Endothelial cell of umbilical vein (primary cell): ENCODE results near the gene MPIG6B. TPM values are rescaled to one million over a fixed set of nuclear protein-coding genes. Genes with fewer than 3 reads are reported as not detected.

Experiments
- BruUV-seq: library from RNA; stranded (reverse); fragments of 400-500 nt; replicated peaks from 2 replicates; lab custom pipeline; 2021; lab: Mats Ljungman, UMichigan
- CTCF ChIA-PET: fragments of 300-600, 350-600 bp; sonication (Branson Sonifier 250); formaldehyde crosslinking; loops from one replicate; lab custom pipeline; 2021; ENCODE audit warnings: antibody characterized with exemption, inconsistent platforms; lab: Charles Lee
- POLR2A ChIA-PET: fragments of 300-600, 350-600 bp; sonication (Branson Sonifier 250); formaldehyde crosslinking; loops from one replicate; lab custom pipeline; 2021; ENCODE audit warnings: antibody characterized with exemption, inconsistent platforms; lab: Charles Lee
- DNase-seq: peaks from one replicate; pipeline ENCODE4 v3.0.0-alpha.2; 2011; ENCODE audit warnings: low read depth, low spot score
- FAIRE-seq: peaks from 2 replicates; lab custom pipeline; 2011; peaks lifted over from hg19 to GRCh38; lab: Jason Lieb, UNC
- H2AFZ ChIP-seq: 2 replicates; pipeline ENCODE4 v1.6.0; 2012; ENCODE audit warnings: low read depth, low read length, control low read depth, inconsistent platforms
- H3K27ac ChIP-seq: 2 replicates; pipeline ENCODE4 v1.5.1; 2011; ENCODE audit warnings: low read depth, mild to moderate bottlenecking, control low read depth, low read length, moderate library complexity; ENCODE audit not compliant: insufficient read depth
- H3K27me3 ChIP-seq, 2 experiments: 2 replicates each; pipeline versions ENCODE4 v1.6.0 to v1.6.1; 2011; ENCODE audit warnings: low read length in 2 of 2, mixed read lengths in 1 of 2; ENCODE audit not compliant: control insufficient read depth in 2 of 2, insufficient read depth in 2 of 2
- H3K36me3 ChIP-seq, 2 experiments: 2 replicates in 1 of 2; 3 replicates in 1 of 2; pipeline ENCODE4 v1.5.1; 2011; ENCODE audit warnings: low read length in 2 of 2, mild to moderate bottlenecking in 1 of 2, moderate library complexity in 1 of 2; ENCODE audit not compliant: control insufficient read depth in 2 of 2, insufficient read depth in 2 of 2; ENCODE audit errors: extremely low read depth in 1 of 2
- H3K4me1 ChIP-seq: 3 replicates; pipeline ENCODE4 v1.5.1; 2011; ENCODE audit warnings: mild to moderate bottlenecking, low read length; ENCODE audit not compliant: control insufficient read depth, insufficient read depth; ENCODE audit errors: extremely low read depth
- H3K4me2 ChIP-seq: 2 replicates; pipeline ENCODE4 v1.6.1; 2011; ENCODE audit warnings: low read length, control low read depth, mixed read lengths; ENCODE audit not compliant: insufficient read depth
- H3K4me3 ChIP-seq, 3 experiments: fragments of 200-600 bp in 1 of 3; sonication (generic), shearing (Covaris generic) in 1 of 3; replicated peaks in 1 of 3; 2 replicates each; pipeline ENCODE4 v1.5.1; 2011 to 2016; ENCODE audit warnings: control low read depth in 3 of 3, low read length in 3 of 3, mild to moderate bottlenecking in 2 of 3, inconsistent platforms in 1 of 3, low read depth in 1 of 3, moderate library complexity in 1 of 3; ENCODE audit not compliant: insufficient read depth in 1 of 3
- H3K79me2 ChIP-seq: 2 replicates; pipeline ENCODE4 v1.6.0; 2012; ENCODE audit warnings: low read length, inconsistent platforms; ENCODE audit not compliant: control insufficient read depth, insufficient read depth
- H3K9ac ChIP-seq: replicated peaks from 2 replicates; pipeline ENCODE3; 2011; ENCODE audit warnings: low read length, control low read depth; ENCODE audit not compliant: insufficient read depth; ENCODE audit errors: extremely low read depth
- H3K9me1 ChIP-seq: replicated peaks from 3 replicates; pipeline ENCODE4 v1.6.0; 2011; ENCODE audit warnings: mild to moderate bottlenecking, low read length; ENCODE audit not compliant: control insufficient read depth, insufficient read depth; ENCODE audit errors: extremely low read depth
- H3K9me3 ChIP-seq: replicated peaks from 2 replicates; pipeline ENCODE4 v1.5.1; 2012; ENCODE audit warnings: low read length, inconsistent platforms; ENCODE audit not compliant: control insufficient read depth, insufficient read depth
- H4K20me1 ChIP-seq: replicated peaks from 2 replicates; pipeline ENCODE3; 2011; ENCODE audit warnings: mild to moderate bottlenecking, low read length; ENCODE audit not compliant: control insufficient read depth, insufficient read depth; ENCODE audit errors: extremely low read depth
- EZH2 ChIP-seq: IDR thresholded peaks from 2 replicates; pipeline ENCODE4 v1.6.1; 2012; ENCODE audit warnings: borderline replicate concordance, low read depth, mild to moderate bottlenecking, moderate library complexity, low read length, inconsistent platforms; ENCODE audit not compliant: severe bottlenecking
- FOS ChIP-seq: IDR thresholded peaks from 2 replicates; pipeline ENCODE4 v1.6.1; 2011; ENCODE audit warnings: mild to moderate bottlenecking, low read length, moderate library complexity, borderline replicate concordance; ENCODE audit not compliant: insufficient read depth
- GATA2 ChIP-seq: IDR thresholded peaks from 2 replicates; pipeline ENCODE4 v1.7.0; 2011; ENCODE audit warnings: low read depth, mild to moderate bottlenecking, moderate library complexity, mixed read lengths, low read length; ENCODE audit not compliant: insufficient read length, insufficient read depth
- JUN ChIP-seq: IDR thresholded peaks from 2 replicates; pipeline ENCODE4 v1.6.1; 2011; ENCODE audit warnings: borderline replicate concordance, low read depth; ENCODE audit not compliant: insufficient read length, insufficient read depth
- MYC ChIP-seq: IDR thresholded peaks from one replicate; pipeline ENCODE4 v1.6.1; 2011; ENCODE audit warnings: mild to moderate bottlenecking, low read depth, low read length
- POLR2A ChIP-seq: IDR thresholded peaks from 2 replicates; pipeline ENCODE4 v1.6.1; 2012; ENCODE audit warnings: low read depth, mild to moderate bottlenecking, control low read depth, low read length
- POLR2AphosphoS5 ChIP-seq: IDR thresholded peaks from 2 replicates; pipeline ENCODE4 v1.6.1; 2012; ENCODE audit warnings: low read depth, mild to moderate bottlenecking, control low read depth, low read length, moderate library complexity; ENCODE audit not compliant: insufficient read depth
- dilution Hi-C: fragments of 300-500 bp; cut with MboI; formaldehyde crosslinking; loops from one replicate; pipeline ENCODE4 v1.15.0; 2019; ENCODE audit warnings: low sequenced_read_pairs; ENCODE audit not compliant: extremely low pct_ligation_motif_present
- intact Hi-C: fragments of 100-400 bp; cut with micrococcal nuclease; formaldehyde crosslinking; loops from one replicate; pipeline ENCODE4 v1.10.0; 2022
- polyA plus RNA-seq, 4 experiments: library from polyadenylated mRNA; depleted of rRNA in 3 of 4; stranded (reverse) in 3 of 4; unstranded in 1 of 4; fragments of >200 nt; gene quantifications; 2 replicates each; pipeline versions ENCODE4 v1.2.1 to v1.2.3, GENCODE V29; 2011 to 2012; ENCODE audit warnings: missing spikeins in 1 of 4
- total RNA-seq: library from RNA; stranded (reverse); gene quantifications from 2 replicates; pipeline ENCODE4 v1.2.3, GENCODE V29; 2021
- TF ChIP-seq, protein P1 (sequence below), 2 donors: IDR thresholded peaks; 1 replicate in 1 of 2; 2 replicates in 1 of 2; pipeline ENCODE4 v1.5.1; 2011; ENCODE audit warnings: low read length in 2 of 2, mild to moderate bottlenecking in 2 of 2, moderate library complexity in 2 of 2, control low read depth in 1 of 2, inconsistent platforms in 1 of 2, low read depth in 1 of 2; ENCODE audit not compliant: insufficient read depth in 1 of 2; ENCODE audit errors: extremely low read depth in 1 of 2
- TF ChIP-seq, protein P2 (sequence below): IDR thresholded peaks from 2 replicates; pipeline ENCODE4 v1.6.1; 2011; ENCODE audit not compliant: insufficient read depth, insufficient read length

Gene MPIG6B
- total and polyA plus RNA-seq, 2 donors (not counting 3 experiments of a cell fraction or from before 2014, with no cell fraction given) = not detected

DNA sequence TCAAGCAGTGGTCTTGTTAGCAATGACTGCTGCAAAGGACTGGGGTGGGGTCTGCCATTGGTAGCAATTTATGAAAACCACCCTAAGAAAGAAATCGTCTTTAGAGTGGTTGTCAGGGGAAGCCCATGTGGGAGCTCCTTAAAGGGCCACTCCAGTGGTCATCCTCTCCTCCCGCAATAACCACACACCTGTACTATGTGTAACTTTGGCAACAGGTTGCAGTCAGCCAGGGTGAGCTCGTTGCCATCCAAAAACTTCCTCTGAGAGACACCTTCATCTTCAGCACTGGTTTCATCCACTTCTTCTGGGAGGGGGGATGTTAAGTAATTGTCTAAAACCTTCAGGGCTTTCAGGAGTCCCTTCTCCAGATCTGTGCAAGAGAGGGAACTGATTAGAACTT, 8.9 kb downstream of the MPIG6B start:
- Histone ChIP-seq H3K36me3 (peaks cover 19 to 30% of the 10 kb centered on the region in 2 experiments), H3K4me1 (peaks cover 31% of the 10 kb centered on the region), H3K9me1 (no peaks in the 10 kb centered on the region), H3K9ac (no peak overlapping the region), H3K27me3 (no peaks in the 10 kb centered on the region), H2AFZ (no peak overlapping the region), H3K79me2 (peaks cover 41% of the 10 kb centered on the region), H4K20me1 (no peaks in the 10 kb centered on the region), H3K9me3 (no peaks in the 10 kb centered on the region), H3K4me2 (no peak overlapping the region), H3K4me3 (no peak overlapping the region), H3K27ac (no peak overlapping the region)
- no TSS peak for BruUV-seq
- POLR2A ChIA-PET = no interaction called here
- CTCF ChIA-PET = interaction anchor here (0.9 to 1.8 kb wide), 3 partner anchors 98 to 104 kb away, joined by 3 to 5 read pairs (median 3); no protein-coding TSS in a partner anchor
- TF ChIP-seq FOS (no peak), GATA2 (no peak), POLR2AphosphoS5 (no peak), POLR2A (no peak), MYC (no peak), EZH2 (no peak), JUN (no peak)
- TF ChIP-seq, protein P1, sequence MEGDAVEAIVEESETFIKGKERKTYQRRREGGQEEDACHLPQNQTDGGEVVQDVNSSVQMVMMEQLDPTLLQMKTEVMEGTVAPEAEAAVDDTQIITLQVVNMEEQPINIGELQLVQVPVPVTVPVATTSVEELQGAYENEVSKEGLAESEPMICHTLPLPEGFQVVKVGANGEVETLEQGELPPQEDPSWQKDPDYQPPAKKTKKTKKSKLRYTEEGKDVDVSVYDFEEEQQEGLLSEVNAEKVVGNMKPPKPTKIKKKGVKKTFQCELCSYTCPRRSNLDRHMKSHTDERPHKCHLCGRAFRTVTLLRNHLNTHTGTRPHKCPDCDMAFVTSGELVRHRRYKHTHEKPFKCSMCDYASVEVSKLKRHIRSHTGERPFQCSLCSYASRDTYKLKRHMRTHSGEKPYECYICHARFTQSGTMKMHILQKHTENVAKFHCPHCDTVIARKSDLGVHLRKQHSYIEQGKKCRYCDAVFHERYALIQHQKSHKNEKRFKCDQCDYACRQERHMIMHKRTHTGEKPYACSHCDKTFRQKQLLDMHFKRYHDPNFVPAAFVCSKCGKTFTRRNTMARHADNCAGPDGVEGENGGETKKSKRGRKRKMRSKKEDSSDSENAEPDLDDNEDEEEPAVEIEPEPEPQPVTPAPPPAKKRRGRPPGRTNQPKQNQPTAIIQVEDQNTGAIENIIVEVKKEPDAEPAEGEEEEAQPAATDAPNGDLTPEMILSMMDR (IDR thresholded peaks at IDR 0.05; ENCODE audit: extremely low read depth in 1 of 2, insufficient read depth in 1 of 2, low read depth in 1 of 2, low read length in 2 of 2) = no peak
- TF ChIP-seq, protein P2, sequence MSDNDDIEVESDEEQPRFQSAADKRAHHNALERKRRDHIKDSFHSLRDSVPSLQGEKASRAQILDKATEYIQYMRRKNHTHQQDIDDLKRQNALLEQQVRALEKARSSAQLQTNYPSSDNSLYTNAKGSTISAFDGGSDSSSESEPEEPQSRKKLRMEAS = no peak
- DNase-seq = no peak
- dilution Hi-C loops (no loop called here), intact Hi-C loops (loop anchor here (10.0 kb wide), 1 partner anchor 187 kb away; the partner anchor contains the start of genes ATP6V1G2, DDX39B and NFKBIL1)
- no peak for FAIRE-seq
